Choroid plexus epithelial cell (primary cell): Measurements from ENCODE around the gene RPS6KA6.

Experiments used
- DNase-seq: peaks from one replicate; pipeline ENCODE4 v3.0.0-alpha.2; 2010; ENCODE audit warnings: low read depth
- H3K4me3 ChIP-seq: 2 replicates; pipeline ENCODE4 v1.5.1; 2011; ENCODE audit warnings: low read depth, mild to moderate bottlenecking, control low read depth, low read length, moderate library complexity
- CTCF ChIP-seq: conservative IDR thresholded peaks from 2 replicates; pipeline ENCODE4 v1.5.1; 2011; ENCODE audit warnings: low read depth, mild to moderate bottlenecking, control low read depth, inconsistent platforms, low read length, moderate library complexity

The RPS6KA6 gene

GRCh38 chrX:84046403-84046984 lies 141.5 kb downstream of the RPS6KA6 start:
- peak; percentile 52 for DNase-seq
- peak; percentile 74 for TF ChIP-seq CTCF
- no peak overlapping the region for H3K4me3 ChIP-seq

GRCh38 chrX:84044051-84044450 lies 143.9 kb downstream of the RPS6KA6 start:
- TF ChIP-seq CTCF = no peak
- no peak overlapping the region for H3K4me3 ChIP-seq
- DNase-seq = no peak
